HL-60/S4 treated with retinoic acid at 250 ng/mL for 4 days and 3 days (cell line): ENCODE results near the gene XPO6.
"Not testable (repeated sequence)": the region's sequence is repeated elsewhere in the genome, so short reads cannot be mapped to it uniquely, and the experiment has no call there.

Source experiments
- in situ Hi-C: fragments of 300-500 bp; cut with MboI; formaldehyde crosslinking; loops from 2 replicates; pipeline ENCODE4 v1.7.0; 2022; ENCODE audit warnings: low sequenced_read_pairs

Gene XPO6, protein sequence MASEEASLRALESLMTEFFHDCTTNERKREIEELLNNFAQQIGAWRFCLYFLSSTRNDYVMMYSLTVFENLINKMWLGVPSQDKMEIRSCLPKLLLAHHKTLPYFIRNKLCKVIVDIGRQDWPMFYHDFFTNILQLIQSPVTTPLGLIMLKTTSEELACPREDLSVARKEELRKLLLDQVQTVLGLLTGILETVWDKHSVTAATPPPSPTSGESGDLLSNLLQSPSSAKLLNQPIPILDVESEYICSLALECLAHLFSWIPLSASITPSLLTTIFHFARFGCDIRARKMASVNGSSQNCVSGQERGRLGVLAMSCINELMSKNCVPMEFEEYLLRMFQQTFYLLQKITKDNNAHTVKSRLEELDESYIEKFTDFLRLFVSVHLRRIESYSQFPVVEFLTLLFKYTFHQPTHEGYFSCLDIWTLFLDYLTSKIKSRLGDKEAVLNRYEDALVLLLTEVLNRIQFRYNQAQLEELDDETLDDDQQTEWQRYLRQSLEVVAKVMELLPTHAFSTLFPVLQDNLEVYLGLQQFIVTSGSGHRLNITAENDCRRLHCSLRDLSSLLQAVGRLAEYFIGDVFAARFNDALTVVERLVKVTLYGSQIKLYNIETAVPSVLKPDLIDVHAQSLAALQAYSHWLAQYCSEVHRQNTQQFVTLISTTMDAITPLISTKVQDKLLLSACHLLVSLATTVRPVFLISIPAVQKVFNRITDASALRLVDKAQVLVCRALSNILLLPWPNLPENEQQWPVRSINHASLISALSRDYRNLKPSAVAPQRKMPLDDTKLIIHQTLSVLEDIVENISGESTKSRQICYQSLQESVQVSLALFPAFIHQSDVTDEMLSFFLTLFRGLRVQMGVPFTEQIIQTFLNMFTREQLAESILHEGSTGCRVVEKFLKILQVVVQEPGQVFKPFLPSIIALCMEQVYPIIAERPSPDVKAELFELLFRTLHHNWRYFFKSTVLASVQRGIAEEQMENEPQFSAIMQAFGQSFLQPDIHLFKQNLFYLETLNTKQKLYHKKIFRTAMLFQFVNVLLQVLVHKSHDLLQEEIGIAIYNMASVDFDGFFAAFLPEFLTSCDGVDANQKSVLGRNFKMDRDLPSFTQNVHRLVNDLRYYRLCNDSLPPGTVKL

DNA sequence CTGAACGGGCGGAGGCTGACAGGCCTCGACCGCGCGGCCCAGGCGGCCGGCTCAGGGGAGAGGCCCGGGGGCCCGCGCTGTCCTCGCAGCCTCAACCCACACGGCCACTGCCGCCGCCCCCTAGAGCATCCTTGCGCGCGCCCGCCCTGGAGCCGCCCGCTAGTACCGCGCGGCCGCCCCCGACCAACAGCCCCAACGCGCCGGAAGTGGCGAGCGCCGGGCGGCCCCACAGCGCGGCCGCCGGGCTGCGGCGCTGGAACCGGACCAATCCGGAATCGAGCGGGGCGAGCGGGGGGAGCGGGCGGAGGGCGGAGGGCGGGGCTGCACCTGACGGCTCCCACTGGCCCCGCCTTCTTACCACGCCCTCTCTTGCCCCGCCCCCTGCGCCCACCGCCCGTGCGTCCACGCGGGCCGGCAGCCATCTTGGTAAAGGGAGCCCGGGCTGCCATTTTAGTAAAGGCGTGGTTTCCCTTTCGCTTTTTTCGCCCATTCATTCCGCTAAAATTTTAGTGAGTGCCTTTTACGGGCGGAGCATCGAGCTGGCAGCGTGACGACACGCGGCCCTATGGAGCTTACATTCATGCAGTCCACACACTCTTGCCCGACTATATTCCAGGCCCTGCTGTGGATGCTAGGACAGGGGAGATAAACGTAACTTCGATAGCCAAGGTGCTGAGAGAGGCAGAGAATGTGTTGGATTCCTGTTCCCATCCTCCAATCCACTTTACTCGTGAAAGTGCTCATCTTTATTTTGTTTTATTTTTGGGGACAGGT lies at the start of gene XPO6:
Gene XPO6, minus strand, starts transcription at position 208 of the 774 bp plus-strand sequence. CDS start 597 bp downstream, outside the sequence.
- in situ Hi-C loops: no loop called here

DNA sequence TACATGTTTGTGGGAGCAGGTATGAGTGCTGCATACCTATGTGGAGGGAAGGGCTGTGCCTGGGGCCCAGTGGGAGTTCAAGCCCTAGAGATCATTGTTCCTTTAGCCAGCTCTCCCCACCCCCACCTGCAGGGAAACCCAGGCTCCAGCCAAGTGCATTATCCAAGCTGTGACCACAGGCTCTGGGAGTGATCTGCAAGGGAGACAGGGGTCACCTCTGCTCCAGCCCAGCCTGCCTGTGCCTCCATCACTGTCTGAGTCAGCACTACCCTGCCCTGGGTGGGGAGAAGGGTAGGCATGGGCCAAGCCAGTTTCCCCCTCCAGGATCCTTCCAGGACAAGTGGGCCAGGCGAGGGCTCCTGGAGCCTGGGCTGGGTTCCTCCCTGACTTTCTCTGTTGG lies 48.4 kb upstream of the XPO6 start:
- in situ Hi-C loops: no loop called here

DNA sequence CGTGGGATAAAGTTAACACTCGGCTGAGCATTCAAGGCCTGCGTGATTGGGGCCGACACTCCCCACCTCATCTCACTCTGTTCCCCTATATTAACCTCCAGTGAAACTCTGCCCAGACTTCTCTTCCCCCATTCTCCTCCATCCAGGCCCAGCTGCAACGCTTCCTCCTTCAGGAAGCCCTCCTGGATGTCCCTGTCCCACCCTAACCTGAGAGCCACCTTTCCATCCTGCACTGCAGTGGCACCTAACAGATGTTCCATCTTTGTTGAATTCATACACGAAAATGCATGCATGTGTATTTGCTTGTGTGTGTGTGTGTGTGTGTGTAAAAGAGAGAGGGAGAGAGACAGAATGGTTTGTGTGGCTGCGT lies 48.0 kb upstream of the XPO6 start:
- in situ Hi-C loops: no loop called here

DNA sequence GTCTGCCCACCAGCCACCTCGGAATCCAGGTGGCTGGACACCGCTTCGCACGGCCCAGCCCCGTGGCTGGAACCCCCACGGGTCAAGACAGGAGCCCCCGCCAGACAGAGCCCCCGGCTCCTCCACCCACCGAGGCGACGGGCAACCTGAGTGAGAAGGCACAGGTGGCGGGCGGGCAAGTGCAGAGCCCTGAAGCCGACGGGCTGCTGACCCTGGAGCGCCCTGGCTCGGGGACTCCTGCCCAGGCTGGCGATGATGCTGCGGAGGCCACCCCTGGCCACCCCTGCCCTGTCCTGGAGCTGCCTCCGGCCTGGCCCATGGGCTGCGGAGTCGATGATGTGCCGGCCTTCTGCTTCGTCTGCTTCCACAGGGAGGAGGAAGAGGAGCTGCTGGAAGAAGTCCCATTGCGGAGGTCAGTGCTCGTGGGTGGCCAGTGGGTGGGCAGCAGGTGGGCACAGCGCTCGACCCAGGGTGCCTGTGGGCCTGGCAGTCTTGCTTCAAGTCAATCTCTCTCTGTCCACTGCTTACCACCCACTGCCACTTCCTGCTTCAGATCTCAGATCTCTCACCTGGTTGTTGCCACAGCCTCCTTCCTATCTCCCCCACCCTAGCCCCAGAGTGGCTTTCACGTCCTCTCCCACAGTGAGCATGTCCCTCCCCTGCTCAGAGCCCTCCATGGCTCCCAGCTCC lies 47.5 kb upstream of the XPO6 start:
- in situ Hi-C loops: no loop called here

DNA sequence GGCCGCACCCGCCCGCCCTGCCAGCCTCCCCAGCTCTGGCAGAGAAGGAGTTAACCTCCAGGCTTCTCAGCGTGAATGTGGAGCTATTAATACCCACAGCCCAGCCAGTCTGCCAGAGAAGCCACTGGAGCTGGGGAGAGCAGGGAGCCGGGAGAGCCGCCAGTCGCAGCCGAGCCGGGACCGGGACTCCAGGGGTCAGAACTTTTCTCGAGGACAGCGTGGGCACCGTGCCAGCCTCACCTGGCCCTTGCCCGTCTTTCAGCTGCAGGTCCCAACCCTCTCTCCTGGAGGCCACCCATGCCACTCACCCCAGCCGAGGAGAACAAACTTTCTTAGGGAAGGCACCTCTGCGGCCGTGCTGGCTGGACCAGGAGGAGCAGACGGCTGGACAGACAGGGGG lies 46.8 kb upstream of the XPO6 start:
- in situ Hi-C loops: no loop called here

DNA sequence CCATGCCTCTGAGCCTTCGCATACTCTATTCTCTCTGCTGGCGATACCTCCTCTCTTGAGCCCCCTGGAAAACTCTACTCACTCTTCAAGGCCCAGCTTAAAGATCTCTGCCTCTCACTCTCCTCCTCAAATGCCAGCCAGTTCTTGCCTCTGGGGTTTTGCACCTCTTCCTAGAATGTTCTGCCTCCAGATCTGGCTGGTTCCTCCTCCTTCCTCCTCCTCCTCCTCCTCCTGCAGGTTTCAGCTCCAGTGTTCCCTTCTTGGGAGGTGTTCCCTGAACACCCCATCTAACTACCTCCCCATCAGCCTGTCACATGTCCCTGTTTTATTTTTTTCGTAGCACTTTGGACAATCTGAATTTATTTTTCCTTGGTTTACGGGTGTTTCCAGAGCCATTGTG lies 45.5 kb upstream of the XPO6 start:
- in situ Hi-C loops: no loop called here

DNA sequence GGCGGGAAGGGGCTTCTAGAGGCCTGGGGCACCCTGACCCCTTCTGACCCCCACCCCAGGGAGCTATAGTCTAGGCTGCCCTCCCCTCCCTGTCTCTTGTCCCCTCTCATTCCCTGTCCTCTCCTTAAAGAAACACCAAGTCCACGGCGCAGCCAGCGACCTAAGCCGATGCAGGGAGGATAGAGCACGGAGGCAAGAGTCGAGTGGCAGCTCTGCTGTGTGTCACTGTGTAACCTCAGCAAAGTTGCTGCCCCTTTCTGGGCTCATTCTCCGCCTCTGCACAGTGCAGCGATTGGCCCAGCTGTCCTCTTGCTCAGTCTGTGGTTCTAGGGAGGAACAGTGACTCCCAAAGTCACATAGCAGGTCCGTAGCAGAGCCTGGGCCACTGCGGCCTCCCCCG lies 44.1 kb upstream of the XPO6 start:
- in situ Hi-C loops: no loop called here

DNA sequence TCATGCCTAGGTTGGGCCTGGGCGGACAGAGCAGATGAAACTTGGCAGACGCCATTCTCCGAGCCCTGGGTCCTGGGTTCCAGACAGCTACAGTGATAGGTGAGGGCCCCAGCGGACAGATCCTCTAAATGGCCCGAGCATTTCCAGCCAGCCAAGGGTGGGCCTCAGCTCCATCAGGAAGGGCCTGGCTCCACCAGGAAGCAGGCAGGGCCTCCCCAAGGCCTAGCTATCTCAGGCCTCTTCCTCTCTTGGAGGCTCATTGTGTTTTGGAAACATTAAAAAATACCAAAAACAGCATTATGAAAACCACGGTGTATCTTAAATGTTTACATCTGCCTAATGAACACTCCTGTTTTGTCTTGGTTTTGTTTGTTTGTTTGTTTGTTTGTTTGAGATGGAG lies 42.4 kb upstream of the XPO6 start:
- in situ Hi-C loops: no loop called here

DNA sequence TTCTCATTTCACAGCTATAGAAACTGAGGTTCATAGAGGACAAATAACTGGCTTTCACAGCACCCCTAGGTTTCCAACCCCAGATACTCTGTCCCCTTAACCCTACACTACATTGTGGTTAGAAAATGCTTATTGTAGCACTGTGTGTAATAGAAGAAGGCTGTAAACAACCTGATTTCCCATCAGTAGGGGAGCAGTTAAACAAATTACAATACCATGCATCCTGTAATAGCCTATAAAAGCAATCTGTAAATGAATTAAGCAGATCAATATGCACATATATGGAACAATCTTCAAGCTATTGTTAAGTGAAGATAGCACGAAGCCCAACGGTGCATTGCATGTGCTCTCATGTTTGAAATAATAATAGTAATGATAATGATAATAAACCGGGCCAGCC lies 39.2 kb upstream of the XPO6 start:
- in situ Hi-C loops: no loop called here

DNA sequence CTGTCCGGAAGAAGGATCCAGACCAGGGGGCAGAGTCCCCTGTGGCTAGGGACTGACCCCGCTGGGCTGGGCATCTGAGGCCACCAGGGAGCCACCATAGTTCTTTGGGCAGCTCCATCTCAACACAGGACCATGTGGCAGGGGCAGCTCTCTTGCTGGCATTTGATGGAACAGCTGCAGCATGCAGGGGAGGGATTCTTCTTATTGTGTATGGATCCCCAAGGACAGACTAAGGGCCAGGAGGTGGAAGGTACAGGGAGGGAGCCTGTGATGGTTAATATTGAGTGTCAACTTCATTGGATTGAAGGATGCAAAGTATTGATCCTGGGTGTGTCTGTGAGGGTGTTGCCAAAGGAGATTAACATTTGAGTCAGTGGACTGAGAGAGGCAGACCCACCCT lies 37.7 kb upstream of the XPO6 start:
- in situ Hi-C loops: loop anchor here (25.0 kb wide), 1 partner anchor 287 kb away; no protein-coding TSS in a partner anchor

DNA sequence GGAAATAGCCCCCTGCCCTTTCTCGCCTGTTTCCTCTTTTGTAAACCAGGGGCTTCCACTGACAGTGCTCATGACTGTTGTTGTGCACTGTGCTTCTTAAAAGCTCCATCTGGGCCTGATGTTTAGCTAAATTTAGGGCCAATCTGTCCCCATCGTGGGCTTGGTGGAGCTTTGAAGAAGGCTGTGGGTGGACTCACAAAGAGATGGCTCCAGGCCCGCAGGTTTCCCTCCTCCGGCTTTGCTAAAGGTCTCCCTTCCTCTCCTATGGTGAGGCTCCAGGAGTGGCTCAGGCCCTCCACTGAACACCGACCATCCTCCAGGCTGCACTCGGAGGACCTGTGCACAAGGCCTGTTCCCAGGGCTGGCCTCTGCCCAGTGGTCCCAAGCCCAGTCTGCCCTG lies 30.2 kb upstream of the XPO6 start:
- in situ Hi-C loops: loop anchor here (25.0 kb wide), 1 partner anchor 280 kb away; no protein-coding TSS in a partner anchor

DNA sequence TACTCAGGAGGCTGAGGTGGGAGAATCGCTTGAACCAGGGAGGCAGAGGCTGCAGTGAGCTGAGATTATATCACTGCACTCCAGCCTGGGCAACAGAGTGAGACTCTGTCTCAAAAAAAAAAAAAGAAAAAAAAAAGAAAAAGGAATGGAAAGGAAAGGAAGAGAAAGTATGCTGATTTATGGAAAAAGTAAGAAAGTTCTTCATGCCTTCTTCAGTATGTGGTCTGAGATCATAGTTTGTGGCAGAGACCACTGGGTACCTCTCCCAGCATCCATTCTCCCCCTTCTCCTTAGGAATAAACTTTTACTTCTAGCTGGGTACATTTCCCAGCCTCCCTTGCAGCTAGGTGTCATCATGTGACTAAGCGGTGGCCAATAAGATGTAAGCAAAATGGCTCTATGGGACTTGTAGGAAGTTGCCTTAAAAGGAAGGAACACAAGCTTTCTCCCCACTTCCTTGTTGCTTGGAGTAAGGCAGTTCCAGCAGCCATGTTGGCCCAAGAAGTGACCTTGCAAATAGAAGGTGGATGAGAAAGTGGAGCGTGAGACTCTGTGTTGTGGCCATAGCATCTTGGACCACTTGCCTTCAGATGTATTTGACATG lies 26.1 kb upstream of the XPO6 start:
- in situ Hi-C loops: loop anchor here (25.0 kb wide), 1 partner anchor 276 kb away; no protein-coding TSS in a partner anchor

DNA sequence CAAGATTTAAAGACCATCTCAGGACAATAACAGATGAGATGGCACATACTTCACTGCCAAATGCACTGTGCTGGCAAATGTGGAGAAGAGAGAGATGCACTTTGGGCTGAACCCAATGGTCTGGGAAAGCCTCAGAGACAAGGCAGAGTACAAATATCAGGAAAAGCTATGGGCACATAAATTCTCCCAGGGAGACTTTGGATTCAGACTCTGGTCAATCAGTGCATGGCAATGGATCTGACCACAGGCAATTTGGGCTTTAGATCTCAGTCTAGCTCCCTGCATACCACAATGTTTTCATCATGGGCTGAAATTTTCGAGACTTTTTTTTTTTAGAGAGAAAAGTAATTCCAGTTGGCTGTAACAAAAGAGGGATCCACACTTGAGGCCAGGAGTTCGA lies 20.0 kb upstream of the XPO6 start:
- in situ Hi-C loops: loop anchor here (25.0 kb wide), 1 partner anchor 269 kb away; no protein-coding TSS in a partner anchor

DNA sequence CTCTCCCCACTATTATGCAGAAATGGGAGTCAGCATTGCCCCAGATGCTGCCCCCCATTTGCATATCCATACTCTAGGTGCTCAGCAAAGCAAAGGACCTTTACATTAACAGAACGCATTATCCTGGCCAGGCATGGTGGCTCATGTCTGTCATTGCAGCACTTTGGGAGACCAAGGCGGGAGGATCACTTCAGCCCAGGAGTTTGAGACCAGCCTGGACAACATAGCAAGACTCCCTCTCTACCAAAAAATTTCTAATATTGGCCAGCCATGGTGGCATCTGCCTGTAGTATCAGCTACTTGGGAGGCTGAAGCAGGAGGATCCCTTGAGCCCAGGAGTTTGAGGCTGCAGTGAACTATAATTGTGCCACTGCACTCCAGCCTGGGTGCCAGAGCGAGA lies 12.1 kb upstream of the XPO6 start:
- in situ Hi-C loops: not testable (repeated sequence)

DNA sequence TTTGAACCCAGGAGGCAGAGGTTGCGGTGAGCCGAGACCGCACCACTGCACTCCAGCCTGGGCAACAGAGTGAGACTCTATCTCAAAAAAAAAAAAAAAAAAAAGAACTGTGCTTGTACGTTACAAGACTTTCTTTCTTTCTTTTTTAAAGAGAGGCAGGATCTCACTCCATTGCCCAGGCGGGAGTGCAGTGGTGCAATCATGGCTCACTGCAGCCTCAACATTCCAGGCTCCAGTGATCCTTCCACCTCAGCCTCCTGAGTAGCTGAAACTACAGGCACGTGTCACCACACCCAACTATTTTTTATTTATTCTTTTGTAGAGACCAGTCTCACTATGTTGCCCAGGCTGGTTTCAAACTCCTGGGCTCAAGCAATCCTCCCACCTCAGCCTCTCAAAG lies 8.0 kb upstream of the XPO6 start:
- in situ Hi-C loops: not testable (repeated sequence)

DNA sequence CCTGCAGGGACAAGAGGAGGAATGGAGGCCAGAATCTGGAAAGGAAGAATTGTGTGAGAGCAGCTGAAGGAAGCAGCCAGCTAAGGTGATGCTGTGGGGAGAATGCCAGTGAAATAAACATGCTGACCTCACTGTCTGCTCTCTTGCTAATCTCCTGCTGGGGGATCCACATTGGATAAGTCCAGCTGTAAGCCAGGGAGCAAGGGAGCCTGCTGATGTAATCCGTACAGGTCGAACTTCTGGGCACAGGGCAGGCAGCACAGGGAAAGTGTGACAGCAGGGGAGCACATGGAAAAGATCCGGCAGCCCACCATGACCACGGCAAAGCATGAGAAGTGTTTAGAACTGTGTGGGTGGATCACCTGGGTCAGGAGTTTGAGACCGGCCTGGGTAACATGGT lies 7.5 kb upstream of the XPO6 start:
- in situ Hi-C loops: no loop called here

DNA sequence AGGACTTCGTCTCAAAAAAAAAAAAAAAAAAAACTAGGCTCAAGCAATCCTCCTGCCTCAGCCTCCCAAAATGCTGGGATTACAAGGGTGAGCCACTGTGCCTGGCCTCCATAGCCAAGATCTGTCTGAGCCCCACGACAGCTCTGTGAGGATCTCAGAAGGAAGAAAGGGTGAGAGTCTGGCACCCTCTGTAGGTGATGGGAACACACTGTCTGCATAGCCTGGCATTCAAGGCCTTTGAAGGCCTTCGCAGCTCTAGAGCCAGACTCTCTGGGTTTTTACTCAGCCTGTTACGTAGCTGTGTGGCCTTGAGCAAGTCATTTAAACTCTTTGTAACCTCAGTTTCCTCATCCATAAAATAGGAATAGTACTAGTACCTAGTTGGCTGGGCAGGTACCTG lies 6.3 kb upstream of the XPO6 start:
- in situ Hi-C loops: no loop called here

DNA sequence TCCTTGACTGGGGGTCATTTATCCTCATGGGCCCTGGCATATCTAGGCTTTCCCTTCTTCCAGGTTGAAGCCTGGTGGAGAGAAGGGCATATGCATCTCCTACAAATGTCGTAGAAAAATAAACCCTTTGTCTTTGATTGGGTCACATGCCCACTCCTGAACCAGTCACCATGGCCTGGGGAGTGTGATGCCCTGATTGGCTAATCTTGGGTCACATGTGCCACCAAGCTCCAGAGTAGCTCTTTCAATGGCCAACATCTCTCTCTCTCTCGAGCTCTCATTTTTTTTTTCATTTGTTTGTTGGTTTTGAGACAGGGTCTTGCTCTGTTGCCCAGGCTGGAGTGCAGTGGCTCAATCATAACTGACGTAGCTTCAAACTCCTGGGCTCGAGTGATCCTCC lies 5.6 kb upstream of the XPO6 start:
- in situ Hi-C loops: no loop called here

DNA sequence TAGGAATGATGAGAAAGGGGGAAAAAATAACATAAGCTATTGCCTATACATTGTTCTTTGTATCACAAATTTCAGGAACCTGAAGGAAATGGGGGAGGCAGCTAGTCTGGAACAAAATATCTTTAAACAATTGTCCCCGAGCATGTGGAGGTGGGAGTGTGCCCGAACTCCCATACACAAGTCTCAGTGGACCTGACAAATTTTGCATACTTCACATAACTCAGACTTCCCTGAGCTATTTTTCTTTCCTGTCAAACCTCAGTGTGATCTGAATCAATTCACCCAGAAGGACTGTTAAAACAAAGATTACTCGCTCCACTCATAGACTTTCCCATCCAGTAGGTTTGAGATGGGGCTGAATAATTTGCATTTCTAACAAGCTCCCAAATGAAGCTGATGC lies 1.6 kb upstream of the XPO6 start:
- in situ Hi-C loops: no loop called here

DNA sequence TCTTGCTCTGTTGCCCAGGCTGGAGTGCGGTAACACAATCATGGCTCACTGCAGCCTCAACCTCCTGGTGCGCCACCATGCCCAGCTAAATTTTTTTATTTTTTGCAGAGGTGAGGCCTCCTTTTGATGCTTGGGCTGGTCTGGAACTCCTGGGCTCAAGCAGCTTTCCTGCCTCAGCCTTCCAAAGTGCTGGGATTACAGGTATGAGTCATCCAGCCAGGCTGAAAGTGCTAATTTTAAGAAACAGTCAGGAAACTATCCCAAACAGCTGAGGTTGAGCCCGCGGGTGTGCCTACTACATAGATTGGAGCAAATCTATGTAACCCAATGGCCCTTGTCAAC lies 738 bp upstream of the XPO6 start:
- in situ Hi-C loops: no loop called here
